Measurements from ENCODE around the gene TJAP1.

TJAP1 gene

DNA sequence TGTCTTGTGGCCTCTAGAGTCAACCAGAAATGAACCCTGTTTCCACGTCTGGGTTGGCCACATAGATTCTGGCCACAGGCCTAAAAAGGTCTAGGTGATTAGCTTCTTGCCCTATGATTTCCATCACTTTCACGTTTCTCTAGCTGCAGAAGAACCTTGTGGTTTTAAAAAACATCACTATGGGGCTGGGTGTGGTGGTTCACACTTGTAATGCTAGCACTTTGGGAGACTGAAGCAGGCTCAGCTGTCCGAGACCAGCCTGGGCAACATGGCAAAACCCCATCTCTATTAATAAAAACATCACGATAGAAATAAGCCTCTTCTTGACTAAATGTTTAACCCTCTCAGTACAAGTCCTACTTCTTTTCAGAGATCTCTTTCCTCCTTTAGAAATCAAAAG lies 67.1 kb downstream of the TJAP1 start:
- Histone ChIP-seq H3K4me3 (replicated peaks; ENCODE audit: insufficient read depth, low read length) (no peak overlapping the region), H3K27me3 (ENCODE audit: insufficient read depth, poor library complexity, severe bottlenecking) (no peaks in the 10 kb centered on the region), H3K27ac (replicated peaks) (no peak overlapping the region)
- DNase-seq (ENCODE audit: low read depth in 1 of 2, low spot score in 1 of 2) = no peak
- TF ChIP-seq, protein P1, sequence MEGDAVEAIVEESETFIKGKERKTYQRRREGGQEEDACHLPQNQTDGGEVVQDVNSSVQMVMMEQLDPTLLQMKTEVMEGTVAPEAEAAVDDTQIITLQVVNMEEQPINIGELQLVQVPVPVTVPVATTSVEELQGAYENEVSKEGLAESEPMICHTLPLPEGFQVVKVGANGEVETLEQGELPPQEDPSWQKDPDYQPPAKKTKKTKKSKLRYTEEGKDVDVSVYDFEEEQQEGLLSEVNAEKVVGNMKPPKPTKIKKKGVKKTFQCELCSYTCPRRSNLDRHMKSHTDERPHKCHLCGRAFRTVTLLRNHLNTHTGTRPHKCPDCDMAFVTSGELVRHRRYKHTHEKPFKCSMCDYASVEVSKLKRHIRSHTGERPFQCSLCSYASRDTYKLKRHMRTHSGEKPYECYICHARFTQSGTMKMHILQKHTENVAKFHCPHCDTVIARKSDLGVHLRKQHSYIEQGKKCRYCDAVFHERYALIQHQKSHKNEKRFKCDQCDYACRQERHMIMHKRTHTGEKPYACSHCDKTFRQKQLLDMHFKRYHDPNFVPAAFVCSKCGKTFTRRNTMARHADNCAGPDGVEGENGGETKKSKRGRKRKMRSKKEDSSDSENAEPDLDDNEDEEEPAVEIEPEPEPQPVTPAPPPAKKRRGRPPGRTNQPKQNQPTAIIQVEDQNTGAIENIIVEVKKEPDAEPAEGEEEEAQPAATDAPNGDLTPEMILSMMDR (IDR thresholded peaks at IDR 0.05; ENCODE audit: insufficient read depth, low read length) = no peak
- TF ChIP-seq POLR2AphosphoS5 (IDR thresholded peaks at IDR 0.05; ENCODE audit: low read depth) (no peak), GABPA (IDR thresholded peaks at IDR 0.05; ENCODE audit: low read depth) (no peak), SPI1 (IDR thresholded peaks at IDR 0.05; ENCODE audit: borderline replicate concordance, low read depth) (no peak)
- TF ChIP-seq, protein P2, sequence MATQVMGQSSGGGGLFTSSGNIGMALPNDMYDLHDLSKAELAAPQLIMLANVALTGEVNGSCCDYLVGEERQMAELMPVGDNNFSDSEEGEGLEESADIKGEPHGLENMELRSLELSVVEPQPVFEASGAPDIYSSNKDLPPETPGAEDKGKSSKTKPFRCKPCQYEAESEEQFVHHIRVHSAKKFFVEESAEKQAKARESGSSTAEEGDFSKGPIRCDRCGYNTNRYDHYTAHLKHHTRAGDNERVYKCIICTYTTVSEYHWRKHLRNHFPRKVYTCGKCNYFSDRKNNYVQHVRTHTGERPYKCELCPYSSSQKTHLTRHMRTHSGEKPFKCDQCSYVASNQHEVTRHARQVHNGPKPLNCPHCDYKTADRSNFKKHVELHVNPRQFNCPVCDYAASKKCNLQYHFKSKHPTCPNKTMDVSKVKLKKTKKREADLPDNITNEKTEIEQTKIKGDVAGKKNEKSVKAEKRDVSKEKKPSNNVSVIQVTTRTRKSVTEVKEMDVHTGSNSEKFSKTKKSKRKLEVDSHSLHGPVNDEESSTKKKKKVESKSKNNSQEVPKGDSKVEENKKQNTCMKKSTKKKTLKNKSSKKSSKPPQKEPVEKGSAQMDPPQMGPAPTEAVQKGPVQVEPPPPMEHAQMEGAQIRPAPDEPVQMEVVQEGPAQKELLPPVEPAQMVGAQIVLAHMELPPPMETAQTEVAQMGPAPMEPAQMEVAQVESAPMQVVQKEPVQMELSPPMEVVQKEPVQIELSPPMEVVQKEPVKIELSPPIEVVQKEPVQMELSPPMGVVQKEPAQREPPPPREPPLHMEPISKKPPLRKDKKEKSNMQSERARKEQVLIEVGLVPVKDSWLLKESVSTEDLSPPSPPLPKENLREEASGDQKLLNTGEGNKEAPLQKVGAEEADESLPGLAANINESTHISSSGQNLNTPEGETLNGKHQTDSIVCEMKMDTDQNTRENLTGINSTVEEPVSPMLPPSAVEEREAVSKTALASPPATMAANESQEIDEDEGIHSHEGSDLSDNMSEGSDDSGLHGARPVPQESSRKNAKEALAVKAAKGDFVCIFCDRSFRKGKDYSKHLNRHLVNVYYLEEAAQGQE (IDR thresholded peaks at IDR 0.05; ENCODE audit: insufficient replicate concordance, low read depth) = no peak

DNA sequence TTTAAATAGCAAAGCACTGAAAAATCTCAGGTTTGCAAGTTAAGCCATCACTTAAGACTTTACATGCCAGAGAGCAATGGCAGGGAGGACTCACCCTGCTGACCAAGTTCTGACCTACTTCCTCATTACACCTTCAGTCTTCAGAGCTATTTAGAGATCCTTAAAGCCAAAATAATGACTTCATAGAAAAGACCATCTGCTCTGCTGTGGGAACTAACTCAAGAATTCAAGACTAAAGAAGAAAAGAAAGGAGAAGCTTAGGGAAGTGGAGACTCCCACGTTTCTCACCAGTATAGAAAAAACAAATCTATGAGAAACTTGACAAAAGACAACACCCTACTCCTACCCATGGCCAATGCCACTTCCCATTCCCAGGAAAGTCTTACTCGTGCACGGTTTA lies 69.9 kb downstream of the TJAP1 start:
- no peak for DNase-seq (ENCODE audit: low read depth in 1 of 2, low spot score in 1 of 2)
- TF ChIP-seq POLR2AphosphoS5 (IDR thresholded peaks at IDR 0.05; ENCODE audit: low read depth) = no peak
- Histone ChIP-seq H3K27ac (replicated peaks) (no peak overlapping the region), H3K27me3 (ENCODE audit: insufficient read depth, poor library complexity, severe bottlenecking) (no peaks in the 10 kb centered on the region), H3K4me3 (replicated peaks; ENCODE audit: insufficient read depth, low read length) (no peak overlapping the region)

Small RNA genes within 50 kb of the gene (microRNA-seq; reads per million reads assigned to microRNA genes)
- 1.2 reads per million for gene MIR6780B

Measured in HL-60 (cell line).